SHP77 (cell line): ENCODE measurements around the gene BIK.

Source experiments
- DNase-seq, 2 experiments: peaks; one replicate each; lab custom pipeline; 2025; lab: John Stamatoyannopoulos, UW

BIK gene

GRCh38 chr22:43162412-43163150 lies 52.0 kb downstream of the BIK start:
- no peak for DNase-seq

DNA sequence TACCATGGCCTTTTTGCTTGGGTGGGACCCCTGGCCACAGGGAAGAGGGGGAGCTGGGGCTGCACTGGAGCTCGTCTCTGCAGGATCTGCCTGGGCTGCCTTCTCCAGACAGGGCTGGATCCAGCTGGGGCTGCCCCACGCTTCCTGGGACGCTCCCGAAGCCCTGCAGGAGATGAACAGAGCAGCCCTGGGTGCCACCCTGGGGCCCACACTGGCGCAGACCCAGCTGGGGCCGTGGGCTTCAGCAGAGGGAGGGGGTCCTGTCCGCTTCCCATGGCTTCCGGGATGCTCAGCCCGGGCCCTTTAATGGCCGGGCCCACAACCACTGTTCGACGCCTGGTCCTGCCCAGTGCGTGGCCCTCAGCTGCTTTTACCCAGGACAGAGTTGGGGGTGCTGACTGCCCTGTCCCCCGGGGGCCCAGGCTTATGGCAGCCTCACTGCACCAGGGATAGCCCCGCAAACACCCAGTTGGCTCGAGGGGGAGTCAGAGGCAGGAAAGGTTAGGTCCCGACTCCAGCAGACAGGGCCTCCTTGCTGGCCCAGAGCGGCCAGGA lies 52.8 kb downstream of the BIK start:
- no peak for DNase-seq

DNA sequence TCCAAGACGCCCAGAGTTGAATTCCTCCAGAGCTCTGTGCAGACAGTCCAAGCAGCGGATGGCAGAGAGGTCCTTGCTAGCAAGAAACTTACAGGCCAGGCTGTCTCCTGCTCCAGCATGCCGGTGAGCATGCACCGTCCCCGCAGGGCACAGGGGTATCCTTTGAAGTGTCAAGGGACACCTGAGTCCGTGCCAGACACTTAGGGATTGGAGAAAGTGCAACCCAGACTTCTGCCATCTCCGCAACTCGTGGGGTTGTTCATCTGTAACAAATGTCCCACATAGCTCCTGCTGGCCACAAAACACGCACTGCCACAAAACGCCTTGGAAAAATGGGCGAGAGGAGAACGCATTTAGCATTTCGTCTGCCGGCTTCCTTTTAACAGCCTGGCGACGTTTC lies 54.1 kb downstream of the BIK start:
- no peak for DNase-seq

- DNase-seq, result no peak
These were observed 55.8 kb downstream of the BIK start for GRCh38 chr22:43166132-43166930.

- DNase-seq, result no peak
These were observed 56.5 kb downstream of the BIK start for GRCh38 chr22:43167001-43167589.

GRCh38 chr22:43168471-43169309 lies 58.1 kb downstream of the BIK start:
- no peak for DNase-seq

DNA sequence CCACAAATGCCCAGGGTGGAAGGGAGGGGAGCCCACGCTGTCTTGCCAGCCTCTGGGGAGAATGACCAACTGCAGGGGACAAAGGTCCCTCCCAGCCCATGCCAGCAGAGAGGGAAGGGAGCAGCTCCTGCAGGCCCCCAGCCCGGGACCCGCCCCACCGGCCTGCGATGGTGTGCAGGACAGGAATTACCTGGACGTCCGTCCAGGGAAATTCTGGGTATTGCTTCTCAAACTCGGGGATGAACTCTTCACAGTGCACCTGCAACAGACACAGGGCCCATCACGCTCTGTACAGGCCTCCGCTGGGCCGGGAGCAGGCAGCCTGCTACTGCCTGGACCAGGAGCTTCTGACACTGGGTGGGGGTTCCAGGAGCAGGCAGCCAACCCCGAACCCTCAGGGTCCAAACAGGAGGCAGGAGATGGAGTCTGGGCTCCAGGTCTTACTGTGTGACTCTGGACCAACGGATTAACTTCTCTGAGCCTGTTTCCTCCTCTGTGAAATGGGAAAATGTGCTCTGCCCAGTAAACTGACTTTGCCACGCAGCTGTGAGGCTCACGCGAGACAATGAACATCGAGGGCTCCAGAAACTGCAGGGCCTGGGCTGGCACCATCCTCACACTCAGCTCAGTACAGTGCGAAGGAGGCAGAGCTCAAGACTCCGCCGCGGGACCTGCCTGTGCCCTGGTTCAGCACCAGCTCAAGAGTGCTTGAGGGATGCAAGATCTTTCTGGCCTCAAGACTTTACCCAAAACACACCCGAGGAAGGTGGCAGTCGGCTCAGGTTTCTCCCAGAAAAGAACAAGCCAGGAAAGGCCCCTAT lies 59.0 kb downstream of the BIK start:
- DNase-seq, result no peak

DNA sequence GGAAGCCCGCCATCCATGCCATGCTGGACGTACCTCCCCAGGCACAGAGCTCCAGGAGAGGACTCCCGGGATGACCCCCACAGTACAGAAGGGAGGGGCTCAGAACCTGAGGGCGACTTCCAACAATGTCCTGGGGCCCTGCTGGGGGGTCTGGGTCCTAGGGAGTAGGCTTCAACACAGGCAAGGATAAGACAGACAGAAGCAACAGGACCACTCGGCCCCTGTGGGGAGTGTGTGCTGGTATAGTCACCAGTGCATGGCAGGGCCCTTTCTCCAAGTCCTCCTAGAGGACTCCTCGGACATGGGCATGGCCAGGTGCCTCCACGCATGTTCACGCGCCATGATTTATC lies 59.6 kb downstream of the BIK start:
- DNase-seq, result no peak

DNA sequence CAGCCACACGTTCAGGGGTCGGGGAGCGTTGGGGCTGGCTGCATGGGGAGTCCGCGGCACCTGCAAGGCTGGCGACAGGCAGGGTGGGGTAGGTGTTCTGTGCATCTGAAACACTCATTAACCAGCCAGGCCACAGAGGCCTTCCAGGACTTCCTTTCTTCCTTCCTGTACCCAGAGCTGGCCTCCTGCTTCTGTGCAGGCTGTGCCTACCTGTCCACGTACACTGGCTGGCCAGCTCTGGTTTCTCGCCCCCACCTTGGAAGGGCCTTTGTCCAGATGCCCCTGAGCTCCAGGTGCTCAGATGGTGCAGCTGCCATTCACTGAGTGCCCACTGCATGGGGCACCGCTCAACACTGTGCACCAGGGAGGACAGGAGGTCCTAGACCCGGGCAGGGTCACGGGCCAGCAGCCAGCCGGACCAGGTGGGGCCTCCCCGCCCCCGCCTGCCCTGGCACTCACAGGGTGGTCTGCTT lies 60.5 kb downstream of the BIK start:
- no peak for DNase-seq

- DNase-seq, result no peak
These were observed 61.1 kb downstream of the BIK start for GRCh38 chr22:43171607-43172006.

- DNase-seq, result no peak
These were observed 61.6 kb downstream of the BIK start for GRCh38 chr22:43172191-43172590.

GRCh38 chr22:43173566-43173965 lies 63.0 kb downstream of the BIK start:
- DNase-seq, result no peak

DNA sequence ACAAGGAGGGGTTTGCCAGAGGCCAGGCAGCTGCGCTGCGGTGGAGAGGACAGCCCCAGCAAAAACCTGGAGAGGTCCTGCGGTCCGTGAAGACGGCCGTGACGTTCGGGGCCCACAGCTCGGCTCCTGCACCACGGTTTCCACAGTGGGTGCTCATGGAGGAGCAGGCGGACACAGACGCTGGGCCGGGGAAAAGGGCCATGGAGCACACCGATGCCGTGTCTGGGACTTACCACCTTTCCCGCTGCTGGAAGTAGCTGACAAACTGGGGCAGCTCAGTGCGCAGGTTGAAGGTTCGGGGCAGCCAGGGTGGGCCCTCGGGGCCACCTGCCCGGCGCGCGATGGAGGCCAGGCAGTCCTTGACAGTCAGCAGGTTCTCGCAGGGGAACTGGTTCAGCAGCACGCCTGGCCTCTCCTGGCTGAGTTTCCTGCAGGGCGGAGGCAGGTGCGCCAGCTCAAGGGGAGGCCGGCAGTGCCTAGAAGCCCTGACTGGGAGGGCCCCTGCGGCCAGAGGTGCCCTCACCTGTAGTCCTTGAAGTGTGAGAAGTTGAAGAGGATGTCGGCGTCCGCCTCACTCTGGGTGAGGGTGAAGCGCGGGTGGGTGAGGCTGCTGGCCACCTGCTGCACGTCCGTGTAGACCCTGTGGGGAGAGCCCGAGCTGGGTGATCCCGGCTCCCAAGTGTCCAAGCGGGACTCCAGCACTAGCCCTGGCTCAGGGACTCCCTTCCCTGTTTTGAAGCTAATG lies 63.6 kb downstream of the BIK start:
- DNase-seq, result no peak

- DNase-seq, result no peak
These were observed 64.5 kb downstream of the BIK start for GRCh38 chr22:43174941-43175531.

DNA sequence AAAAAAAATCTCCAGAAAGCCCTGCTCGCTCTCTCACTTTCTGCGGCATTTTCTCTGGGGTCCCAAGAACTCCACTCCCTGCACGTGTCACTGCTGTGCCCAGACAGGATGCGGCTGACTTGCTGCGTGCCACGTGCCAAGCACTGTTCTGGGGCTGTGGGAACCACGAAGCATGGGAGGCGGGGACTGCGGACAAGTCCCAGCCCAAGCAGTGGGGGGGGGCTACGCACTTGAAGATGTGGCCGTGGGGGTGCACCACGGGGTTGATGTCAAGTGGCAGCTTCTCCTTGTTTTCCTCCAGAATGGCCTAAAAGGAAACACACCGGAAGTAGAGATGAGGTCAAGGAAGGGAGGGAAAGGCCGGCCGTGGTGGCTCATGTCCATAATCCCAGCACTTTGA lies 65.5 kb downstream of the BIK start:
- DNase-seq, result no peak

DNA sequence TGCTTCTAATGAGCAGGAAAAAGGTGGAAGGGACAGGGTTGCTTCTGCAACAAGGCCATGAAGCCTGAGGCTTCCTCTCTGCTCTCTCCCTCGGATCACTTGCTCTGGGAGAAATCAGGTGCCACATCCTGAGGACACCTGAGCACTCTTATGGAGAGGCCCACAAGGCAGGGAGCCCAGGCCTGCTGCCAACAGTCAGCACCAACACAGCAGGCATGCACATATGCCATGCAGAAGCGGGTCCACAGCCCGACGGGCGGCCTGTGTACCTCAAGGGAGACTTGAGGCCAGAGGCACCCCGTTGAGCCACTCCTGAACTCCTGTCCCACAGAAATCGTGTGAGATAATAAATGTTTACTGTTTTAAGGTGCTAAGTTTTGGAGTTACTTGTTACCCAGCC lies 66.9 kb downstream of the BIK start:
- DNase-seq, result no peak
